ENCODE measurements around the gene SORCS2.

SORCS2 gene

GRCh38 chr4:7705062-7705461 is 512.7 kb downstream of the SORCS2 start:
- Histone ChIP-seq H2BK5ac (ENCODE audit: low read depth, low read length, poor library complexity, severe bottlenecking) (no peak overlapping the region), H3K4me2 (ENCODE audit: low read length, poor library complexity, severe bottlenecking) (no peak overlapping the region), H2AK5ac (ENCODE audit: low read length, severe bottlenecking) (no peak overlapping the region), H3K79me1 (replicated peaks; ENCODE audit: low read length, poor library complexity, severe bottlenecking) (no peaks in the 10 kb centered on the region), H3K27ac (ENCODE audit: low read length, poor library complexity, severe bottlenecking) (no peak overlapping the region), H3K4ac (ENCODE audit: low read depth in 1 of 2, low read length in 2 of 2) (no peak overlapping the region), H3K4me1 (ENCODE audit: control insufficient read depth, insufficient read depth, low read depth, low read length) (peaks cover 26% of the 10 kb centered on the region), H4K8ac (ENCODE audit: low read length) (peak overlapping the region; percentile 12), H2BK120ac (ENCODE audit: low read depth, low read length) (no peak overlapping the region), H3K9me3 (ENCODE audit: control insufficient read depth, low read length) (no peaks in the 10 kb centered on the region), H4K91ac (ENCODE audit: low read length) (no peak overlapping the region), H3K4me3 (ENCODE audit: insufficient read depth in 1 of 2, low read depth in 1 of 2, low read length in 2 of 2) (no peak overlapping the region), H3K18ac (ENCODE audit: low read depth in 1 of 2, low read length in 2 of 2) (peak overlapping the region in 1 of 2 experiments; percentile 59), H3K23ac (ENCODE audit: low read length in 2 of 2) (no peak overlapping the region), H3K14ac (ENCODE audit: low read length in 2 of 2) (peak overlapping the region in 1 of 2 experiments; percentile 81), H2AFZ (ENCODE audit: low read depth, low read length) (no peak overlapping the region), H3K36me3 (ENCODE audit: control insufficient read depth in 1 of 2, insufficient read depth in 2 of 2, low read depth in 1 of 2, low read length in 2 of 2) (no peaks in the 10 kb centered on the region), H2BK12ac (ENCODE audit: low read length in 2 of 2) (peak overlapping the region in 1 of 2 experiments; percentile 78), H2BK15ac (ENCODE audit: low read depth, poor library complexity, severe bottlenecking) (no peak overlapping the region), H3K9ac (ENCODE audit: low read length) (no peak overlapping the region), H3K27me3 (ENCODE audit: control insufficient read depth in 1 of 2, insufficient read depth in 1 of 2, low read length in 2 of 2) (peaks cover 25 to 40% of the 10 kb centered on the region in 2 experiments)
- no peak for DNase-seq
- 85% methylated on average over 8 of the region's 8 CpGs for WGBS

GRCh38 chr4:7705593-7705992 is 513.3 kb downstream of the SORCS2 start:
- 77% methylated on average over 7 of the region's 7 CpGs for WGBS
- H3K9ac ChIP-seq (ENCODE audit: low read length) = no peak overlapping the region
- peak overlapping the region in 1 of 2 experiments; percentile 59 for H3K18ac ChIP-seq (ENCODE audit: low read depth in 1 of 2, low read length in 2 of 2)

GRCh38 chr4:7708238-7708637 is 515.9 kb downstream of the SORCS2 start:
- H2AK5ac ChIP-seq (ENCODE audit: low read length, severe bottlenecking) = no peak overlapping the region
- no peak overlapping the region for H2AFZ ChIP-seq (ENCODE audit: low read depth, low read length)
- H2BK15ac ChIP-seq (ENCODE audit: low read depth, poor library complexity, severe bottlenecking) = no peak overlapping the region
- no peak overlapping the region for H4K91ac ChIP-seq (ENCODE audit: low read length)
- H3K4me3 ChIP-seq (ENCODE audit: insufficient read depth in 1 of 2, low read depth in 1 of 2, low read length in 2 of 2) = no peak overlapping the region
- H3K18ac ChIP-seq (ENCODE audit: low read depth in 1 of 2, low read length in 2 of 2) = no peak overlapping the region
- no peak overlapping the region for H3K27ac ChIP-seq (ENCODE audit: low read length, poor library complexity, severe bottlenecking)
- H2BK12ac ChIP-seq (ENCODE audit: low read length in 2 of 2) = no peak overlapping the region
- H2BK5ac ChIP-seq (ENCODE audit: low read depth, low read length, poor library complexity, severe bottlenecking) = no peak overlapping the region
- H3K9me3 ChIP-seq (ENCODE audit: control insufficient read depth, low read length) = no peaks in the 10 kb centered on the region
- no peak for DNase-seq
- H3K36me3 ChIP-seq (ENCODE audit: control insufficient read depth in 1 of 2, insufficient read depth in 2 of 2, low read depth in 1 of 2, low read length in 2 of 2) = no peaks in the 10 kb centered on the region
- H3K9ac ChIP-seq (ENCODE audit: low read length) = no peak overlapping the region
- no peaks in the 10 kb centered on the region for H3K79me1 ChIP-seq (replicated peaks; ENCODE audit: low read length, poor library complexity, severe bottlenecking)
- WGBS = 88% methylated on average over 17 of the region's 17 CpGs
- no peak overlapping the region for H2BK120ac ChIP-seq (ENCODE audit: low read depth, low read length)
- H4K8ac ChIP-seq (ENCODE audit: low read length) = no peak overlapping the region
- H3K4ac ChIP-seq (ENCODE audit: low read depth in 1 of 2, low read length in 2 of 2) = no peak overlapping the region
- no peak overlapping the region for H3K23ac ChIP-seq (ENCODE audit: low read length in 2 of 2)
- H3K27me3 ChIP-seq (ENCODE audit: control insufficient read depth in 1 of 2, insufficient read depth in 1 of 2, low read length in 2 of 2) = peaks cover 17 to 34% of the 10 kb centered on the region in 2 experiments
- H3K4me2 ChIP-seq (ENCODE audit: low read length, poor library complexity, severe bottlenecking) = no peak overlapping the region
- H3K14ac ChIP-seq (ENCODE audit: low read length in 2 of 2) = no peak overlapping the region
- H3K4me1 ChIP-seq (ENCODE audit: control insufficient read depth, insufficient read depth, low read depth, low read length) = peaks cover 18% of the 10 kb centered on the region

More at GRCh38 chr4:7705593-7705992, 513.3 kb downstream of the SORCS2 start:
- Histone ChIP-seq H3K79me1 (replicated peaks; ENCODE audit: low read length, poor library complexity, severe bottlenecking) (no peaks in the 10 kb centered on the region), H2AFZ (ENCODE audit: low read depth, low read length) (no peak overlapping the region), H3K4me3 (ENCODE audit: insufficient read depth in 1 of 2, low read depth in 1 of 2, low read length in 2 of 2) (no peak overlapping the region), H2BK120ac (ENCODE audit: low read depth, low read length) (no peak overlapping the region), H2BK15ac (ENCODE audit: low read depth, poor library complexity, severe bottlenecking) (no peak overlapping the region), H2AK5ac (ENCODE audit: low read length, severe bottlenecking) (no peak overlapping the region), H3K36me3 (ENCODE audit: control insufficient read depth in 1 of 2, insufficient read depth in 2 of 2, low read depth in 1 of 2, low read length in 2 of 2) (no peaks in the 10 kb centered on the region), H3K23ac (ENCODE audit: low read length in 2 of 2) (no peak overlapping the region), H4K8ac (ENCODE audit: low read length) (no peak overlapping the region), H3K9me3 (ENCODE audit: control insufficient read depth, low read length) (no peaks in the 10 kb centered on the region), H3K4me2 (ENCODE audit: low read length, poor library complexity, severe bottlenecking) (no peak overlapping the region), H3K27ac (ENCODE audit: low read length, poor library complexity, severe bottlenecking) (no peak overlapping the region), H3K4ac (ENCODE audit: low read depth in 1 of 2, low read length in 2 of 2) (no peak overlapping the region), H3K27me3 (ENCODE audit: control insufficient read depth in 1 of 2, insufficient read depth in 1 of 2, low read length in 2 of 2) (peaks cover 23 to 36% of the 10 kb centered on the region in 2 experiments), H2BK5ac (ENCODE audit: low read depth, low read length, poor library complexity, severe bottlenecking) (no peak overlapping the region), H3K4me1 (ENCODE audit: control insufficient read depth, insufficient read depth, low read depth, low read length) (peaks cover 26% of the 10 kb centered on the region), H3K14ac (ENCODE audit: low read length in 2 of 2) (peak overlapping the region in 1 of 2 experiments; percentile 81), H2BK12ac (ENCODE audit: low read length in 2 of 2) (peak overlapping the region in 1 of 2 experiments; percentile 78), H4K91ac (ENCODE audit: low read length) (no peak overlapping the region)
- DNase-seq = no peak

- 62% methylated on average over 15 of the region's 15 CpGs for WGBS
- H2BK5ac ChIP-seq (ENCODE audit: low read depth, low read length, poor library complexity, severe bottlenecking) = no peak overlapping the region
- H2BK12ac ChIP-seq (ENCODE audit: low read length in 2 of 2) = no peak overlapping the region
- H3K4me1 ChIP-seq (ENCODE audit: control insufficient read depth, insufficient read depth, low read depth, low read length) = peaks cover 18% of the 10 kb centered on the region
- H3K18ac ChIP-seq (ENCODE audit: low read depth in 1 of 2, low read length in 2 of 2) = peak overlapping the region in 1 of 2 experiments; percentile 43
- H3K4me2 ChIP-seq (ENCODE audit: low read length, poor library complexity, severe bottlenecking) = peak overlapping the region; percentile 29
- H2AFZ ChIP-seq (ENCODE audit: low read depth, low read length) = no peak overlapping the region
- no peak for DNase-seq
- H3K9me3 ChIP-seq (ENCODE audit: control insufficient read depth, low read length) = no peaks in the 10 kb centered on the region
- no peak overlapping the region for H2BK120ac ChIP-seq (ENCODE audit: low read depth, low read length)
- H3K4ac ChIP-seq (ENCODE audit: low read depth in 1 of 2, low read length in 2 of 2) = no peak overlapping the region
- H3K4me3 ChIP-seq (ENCODE audit: insufficient read depth in 1 of 2, low read depth in 1 of 2, low read length in 2 of 2) = no peak overlapping the region
- peaks cover 17 to 27% of the 10 kb centered on the region in 2 experiments for H3K27me3 ChIP-seq (ENCODE audit: control insufficient read depth in 1 of 2, insufficient read depth in 1 of 2, low read length in 2 of 2)
- H4K91ac ChIP-seq (ENCODE audit: low read length) = no peak overlapping the region
- no peak overlapping the region for H3K9ac ChIP-seq (ENCODE audit: low read length)
- H4K8ac ChIP-seq (ENCODE audit: low read length) = no peak overlapping the region
- H3K27ac ChIP-seq (ENCODE audit: low read length, poor library complexity, severe bottlenecking) = no peak overlapping the region
- peaks cover 0 to 4% of the 10 kb centered on the region in 2 experiments for H3K36me3 ChIP-seq (ENCODE audit: control insufficient read depth in 1 of 2, insufficient read depth in 2 of 2, low read depth in 1 of 2, low read length in 2 of 2)
- no peak overlapping the region for H2AK5ac ChIP-seq (ENCODE audit: low read length, severe bottlenecking)
- no peaks in the 10 kb centered on the region for H3K79me1 ChIP-seq (replicated peaks; ENCODE audit: low read length, poor library complexity, severe bottlenecking)
- H3K14ac ChIP-seq (ENCODE audit: low read length in 2 of 2) = no peak overlapping the region
- no peak overlapping the region for H2BK15ac ChIP-seq (ENCODE audit: low read depth, poor library complexity, severe bottlenecking)
- H3K23ac ChIP-seq (ENCODE audit: low read length in 2 of 2) = no peak overlapping the region
Observed at GRCh38 chr4:7708981-7709380, 516.6 kb downstream of the SORCS2 start.

Data from mesenchymal stem cell (in vitro differentiated cells and primary cell).